Trophoblast cell (in vitro differentiated cells and primary cell): ENCODE results near the gene PAFAH1B2.
"Not testable (repeated sequence)": the region's sequence is repeated elsewhere in the genome, so short reads cannot be mapped to it uniquely, and the experiment has no call there.

Experiments
- DNase-seq, 2 donors: peaks; one replicate each; pipeline ENCODE4 v3.0.0-alpha.2; 2016
- H2AFZ ChIP-seq: 2 replicates; pipeline ENCODE4 v1.6.1; 2013; ENCODE audit warnings: low read length, moderate library complexity, mild to moderate bottlenecking; ENCODE audit not compliant: insufficient read depth, poor library complexity
- H2AK5ac ChIP-seq: 2 replicates; pipeline ENCODE4 v1.6.1; 2013; ENCODE audit warnings: mild to moderate bottlenecking, low read length
- H2BK120ac ChIP-seq: 2 replicates; pipeline ENCODE4 v1.6.1; 2013; ENCODE audit warnings: low read length, mild to moderate bottlenecking, moderate library complexity; ENCODE audit not compliant: insufficient read depth, poor library complexity
- H2BK12ac ChIP-seq: 2 replicates; pipeline ENCODE4 v1.6.1; 2013; ENCODE audit warnings: mild to moderate bottlenecking, low read length, moderate library complexity
- H2BK5ac ChIP-seq: 2 replicates; pipeline ENCODE4 v1.6.1; 2013; ENCODE audit warnings: low read length, low read depth, moderate library complexity, mild to moderate bottlenecking; ENCODE audit not compliant: poor library complexity
- H3K14ac ChIP-seq: 2 replicates; pipeline ENCODE4 v1.6.1; 2013; ENCODE audit warnings: mild to moderate bottlenecking, low read length
- H3K18ac ChIP-seq: 2 replicates; pipeline ENCODE4 v1.6.1; 2013; ENCODE audit warnings: mild to moderate bottlenecking, low read length
- H3K23ac ChIP-seq: 2 replicates; pipeline ENCODE4 v1.6.1; 2013; ENCODE audit warnings: low read length
- H3K27ac ChIP-seq: 2 replicates; pipeline ENCODE4 v1.5.1; 2013; ENCODE audit warnings: low read depth, mild to moderate bottlenecking, inconsistent platforms, low read length, moderate library complexity
- H3K27me3 ChIP-seq: 2 replicates; pipeline ENCODE4 v1.6.1; 2013; ENCODE audit warnings: inconsistent platforms, mild to moderate bottlenecking, low read length, moderate library complexity; ENCODE audit not compliant: insufficient read depth
- H3K36me3 ChIP-seq, 2 experiments: 1 replicate in 1 of 2; 2 replicates in 1 of 2; pipeline ENCODE4 v1.6.1; 2013; ENCODE audit warnings: low read length in 2 of 2, mild to moderate bottlenecking in 2 of 2, moderate library complexity in 1 of 2; ENCODE audit not compliant: insufficient read depth in 2 of 2, control insufficient read depth in 1 of 2
- H3K4ac ChIP-seq: 2 replicates; pipeline ENCODE4 v1.6.1; 2013; ENCODE audit warnings: low read depth, mild to moderate bottlenecking, low read length, moderate library complexity
- H3K4me1 ChIP-seq, 2 experiments: 1 replicate in 1 of 2; 2 replicates in 1 of 2; pipeline ENCODE4 v1.6.1; 2013; ENCODE audit warnings: low read length in 2 of 2, mild to moderate bottlenecking in 2 of 2, moderate library complexity in 1 of 2; ENCODE audit not compliant: insufficient read depth in 2 of 2, control insufficient read depth in 1 of 2
- H3K4me2 ChIP-seq: 2 replicates; pipeline ENCODE4 v1.6.1; 2013; ENCODE audit warnings: inconsistent platforms, mild to moderate bottlenecking, low read length, moderate library complexity
- H3K4me3 ChIP-seq: 2 replicates; pipeline ENCODE4 v1.5.1; 2013; ENCODE audit warnings: mild to moderate bottlenecking, low read depth, low read length, inconsistent platforms
- H3K79me1 ChIP-seq: one replicate; pipeline ENCODE4 v1.6.1; 2013; ENCODE audit warnings: low read length
- H3K79me2 ChIP-seq: 2 replicates; pipeline ENCODE4 v1.6.1; 2013; ENCODE audit warnings: low read length, mild to moderate bottlenecking; ENCODE audit not compliant: control insufficient read depth, insufficient read depth, poor library complexity
- H3K9ac ChIP-seq: 2 replicates; pipeline ENCODE4 v1.6.1; 2013; ENCODE audit warnings: mild to moderate bottlenecking, low read length
- H3K9me3 ChIP-seq: 2 replicates; pipeline ENCODE4 v1.6.1; 2013; ENCODE audit warnings: low read depth, mild to moderate bottlenecking, control low read depth, inconsistent platforms, low read length; ENCODE audit not compliant: insufficient read depth
- H4K12ac ChIP-seq: 2 replicates; pipeline ENCODE4 v1.6.1; 2013; ENCODE audit warnings: low read depth, mild to moderate bottlenecking, low read length, moderate library complexity
- H4K8ac ChIP-seq: 2 replicates; pipeline ENCODE4 v1.6.1; 2013; ENCODE audit warnings: low read depth, mild to moderate bottlenecking, low read length, moderate library complexity
- H4K91ac ChIP-seq: one replicate; pipeline ENCODE4 v1.6.1; 2013; ENCODE audit warnings: low read depth, mild to moderate bottlenecking, low read length, moderate library complexity
- WGBS: extraction: QIAGEN DNeasy Blood & Tissue Kit; methylation state at CpG from one replicate; pipeline ENCODE4 v1.1.7; 2013; ENCODE audit warnings: missing lambda C conversion rate; ENCODE audit not compliant: insufficient read length, insufficient coverage; ENCODE audit errors: extremely low coverage; 5-methylcytosine and 5-hydroxymethylcytosine counted together

The PAFAH1B2 gene

DNA sequence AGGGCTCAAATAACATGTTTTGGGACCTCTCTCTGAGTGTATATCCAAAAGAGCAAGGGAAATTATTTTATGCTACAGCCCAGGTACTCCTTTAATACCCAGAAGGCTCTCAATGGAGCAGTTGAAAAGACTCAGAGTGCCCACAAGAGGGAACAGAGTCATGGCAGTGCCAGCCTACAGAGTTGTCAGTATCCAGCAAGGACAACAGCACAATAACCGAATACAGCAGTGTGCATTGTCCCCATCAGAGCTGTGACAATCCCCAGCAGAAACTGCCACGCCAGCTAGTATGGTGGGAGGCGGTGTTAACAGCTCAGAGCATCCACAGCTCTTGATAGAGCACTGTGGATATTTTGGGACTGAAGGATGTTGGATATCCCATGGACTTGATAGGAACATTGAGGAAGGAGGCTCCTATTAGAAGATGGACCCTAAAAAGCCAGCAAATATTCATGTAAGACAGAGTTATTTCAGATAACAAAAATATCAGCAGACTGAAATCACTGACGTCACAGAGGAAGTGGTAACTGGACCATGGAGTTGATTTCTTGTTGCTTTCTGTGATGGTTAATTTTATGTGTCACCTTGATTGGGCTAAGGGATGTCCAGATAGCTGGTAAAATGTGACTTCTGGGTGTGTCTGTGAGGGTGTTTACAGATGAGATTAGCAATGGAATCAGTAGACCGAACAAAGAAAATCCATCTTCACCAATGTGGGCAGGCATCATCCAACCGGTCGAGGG lies 17.7 kb upstream of the PAFAH1B2 start:
- DNase-seq, result no peak
- H3K4me1 ChIP-seq, result no peaks in the 10 kb centered on the region
- H4K12ac ChIP-seq, result no peak overlapping the region
- H3K79me2 ChIP-seq, result no peaks in the 10 kb centered on the region
- no peak overlapping the region for H3K9ac ChIP-seq
- H3K79me1 ChIP-seq, result no peaks in the 10 kb centered on the region
- H3K23ac ChIP-seq, result no peak overlapping the region
- no peaks in the 10 kb centered on the region for H3K9me3 ChIP-seq
- no peak overlapping the region for H4K91ac ChIP-seq
- no peak overlapping the region for H3K4ac ChIP-seq
- no peak overlapping the region for H2AK5ac ChIP-seq
- no peak overlapping the region for H3K4me2 ChIP-seq
- no peak overlapping the region for H3K14ac ChIP-seq
- no peak overlapping the region for H3K4me3 ChIP-seq
- H2BK120ac ChIP-seq, result no peak overlapping the region
- no peak overlapping the region for H4K8ac ChIP-seq
- H2BK5ac ChIP-seq, result no peak overlapping the region
- no peaks in the 10 kb centered on the region for H3K36me3 ChIP-seq
- H3K27ac ChIP-seq, result no peak overlapping the region
- no peak overlapping the region for H2BK12ac ChIP-seq
- no peaks in the 10 kb centered on the region for H3K27me3 ChIP-seq
- no peak overlapping the region for H3K18ac ChIP-seq
- WGBS, result no CpG with 5 or more reads among the region's 7 CpGs
- no peak overlapping the region for H2AFZ ChIP-seq

DNA sequence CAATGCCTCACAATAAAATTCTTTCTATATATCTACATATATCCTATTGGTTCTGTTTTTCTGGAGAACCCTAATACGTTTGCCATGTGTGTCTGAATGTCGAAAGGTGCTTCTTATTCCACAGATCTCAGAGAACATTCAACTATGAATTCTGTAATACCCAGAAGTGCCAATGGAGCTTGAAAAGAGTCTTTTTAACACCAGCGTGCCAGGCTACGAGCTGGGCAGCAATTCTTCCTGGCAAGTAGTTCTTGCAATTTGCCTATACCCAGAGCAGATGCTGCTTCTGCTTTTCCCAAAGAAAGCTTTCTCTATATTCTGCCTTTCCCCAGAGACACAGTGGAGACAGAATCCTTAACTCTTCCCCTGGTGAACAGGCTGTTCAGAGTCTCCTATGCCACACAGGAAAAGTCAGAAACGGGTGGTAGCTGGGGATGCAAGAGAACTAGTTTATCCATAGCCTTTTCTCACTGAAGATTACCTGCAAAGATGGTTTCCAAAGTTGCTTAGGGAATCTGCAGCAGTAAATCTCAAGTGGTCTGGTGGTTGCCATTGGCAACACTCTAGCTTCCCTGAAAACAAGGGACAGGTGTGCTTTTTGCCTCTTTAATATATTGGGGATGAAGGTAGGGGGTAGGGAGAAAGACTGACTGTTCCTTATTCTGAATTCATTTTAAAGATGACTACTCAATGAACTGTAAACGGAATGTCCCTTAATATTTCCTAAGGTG lies 16.8 kb upstream of the PAFAH1B2 start:
- H3K4me1 ChIP-seq, result no peaks in the 10 kb centered on the region
- no peak overlapping the region for H3K4me3 ChIP-seq
- no peak overlapping the region for H3K14ac ChIP-seq

DNA sequence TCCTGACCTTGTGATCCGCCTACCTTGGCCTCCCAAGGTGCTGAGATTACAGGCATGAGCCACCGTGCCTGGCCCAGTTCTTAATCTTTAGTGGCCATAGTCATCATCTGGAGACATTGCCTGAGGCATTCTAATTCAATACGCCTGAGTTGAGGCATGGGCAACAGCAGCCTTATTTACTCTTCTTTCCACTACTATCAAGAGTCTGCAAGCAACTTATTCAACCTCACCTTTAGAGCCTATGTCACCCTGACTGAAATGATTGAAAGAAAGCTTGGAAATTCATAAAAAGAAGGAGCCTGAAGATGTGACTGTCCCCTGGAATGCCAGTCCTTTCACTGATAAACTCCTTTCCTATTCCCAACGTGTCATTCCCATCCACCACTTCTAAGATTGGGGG lies 15.8 kb upstream of the PAFAH1B2 start:
- WGBS, result no CpG with 5 or more reads among the region's 4 CpGs
- Histone ChIP-seq H3K4ac (no peak overlapping the region), H4K91ac (no peak overlapping the region), H3K79me1 (no peaks in the 10 kb centered on the region), H3K18ac (no peak overlapping the region), H4K12ac (no peak overlapping the region), H2BK5ac (no peak overlapping the region), H3K9ac (no peak overlapping the region), H4K8ac (no peak overlapping the region), H2BK12ac (no peak overlapping the region), H3K36me3 (no peaks in the 10 kb centered on the region), H3K14ac (no peak overlapping the region), H3K23ac (no peak overlapping the region), H3K9me3 (no peaks in the 10 kb centered on the region), H3K79me2 (no peaks in the 10 kb centered on the region), H3K27ac (no peak overlapping the region), H3K27me3 (no peaks in the 10 kb centered on the region), H3K4me2 (no peak overlapping the region), H3K4me1 (no peaks in the 10 kb centered on the region), H2AFZ (no peak overlapping the region), H2AK5ac (no peak overlapping the region), H2BK120ac (no peak overlapping the region), H3K4me3 (no peak overlapping the region)
- no peak for DNase-seq

More for the DNA sequence above, 16.8 kb upstream of the PAFAH1B2 start:
- Histone ChIP-seq H3K79me1 (no peaks in the 10 kb centered on the region), H2BK12ac (no peak overlapping the region), H3K27ac (no peak overlapping the region), H3K4ac (no peak overlapping the region), H3K27me3 (no peaks in the 10 kb centered on the region), H3K18ac (no peak overlapping the region), H2AK5ac (no peak overlapping the region), H3K9me3 (no peaks in the 10 kb centered on the region), H2BK5ac (no peak overlapping the region), H2AFZ (no peak overlapping the region), H3K36me3 (no peaks in the 10 kb centered on the region), H4K8ac (no peak overlapping the region), H3K79me2 (no peaks in the 10 kb centered on the region), H2BK120ac (no peak overlapping the region), H3K23ac (no peak overlapping the region), H4K12ac (no peak overlapping the region), H3K9ac (no peak overlapping the region), H3K4me2 (no peak overlapping the region), H4K91ac (no peak overlapping the region)
- WGBS, result no CpG with 5 or more reads among the region's 6 CpGs
- no peak for DNase-seq

DNA sequence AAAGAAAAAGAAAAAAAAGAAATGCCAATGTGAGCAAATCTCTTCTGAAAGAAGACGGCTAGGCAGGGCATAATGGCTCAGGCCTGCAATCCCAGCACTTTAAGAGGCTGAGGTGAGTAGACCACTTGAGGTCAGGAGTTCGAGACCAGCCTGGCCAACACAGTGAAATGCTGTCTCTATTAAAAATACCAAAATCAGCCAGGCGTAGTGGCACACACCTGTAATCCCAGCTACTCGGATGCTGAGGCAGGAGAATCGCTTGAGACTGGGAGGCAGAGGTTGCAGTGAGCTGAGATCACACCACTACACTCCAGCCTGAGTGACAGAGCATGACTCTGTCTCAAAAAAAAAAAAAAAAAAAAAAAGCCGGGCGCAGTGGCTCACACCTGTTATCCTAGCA lies 13.7 kb upstream of the PAFAH1B2 start:
- H2BK5ac ChIP-seq, result not testable (repeated sequence)

More for the DNA sequence above, 13.7 kb upstream of the PAFAH1B2 start:
- not testable (repeated sequence) for H3K79me2 ChIP-seq, H2AK5ac ChIP-seq, H3K4me3 ChIP-seq, H4K12ac ChIP-seq, H3K14ac ChIP-seq, H4K91ac ChIP-seq, H3K4me1 ChIP-seq, H3K18ac ChIP-seq, H2AFZ ChIP-seq, H3K36me3 ChIP-seq, H3K27ac ChIP-seq, H3K79me1 ChIP-seq, H3K27me3 ChIP-seq, H2BK12ac ChIP-seq, H3K23ac ChIP-seq, H3K4ac ChIP-seq, H3K9me3 ChIP-seq, H3K9ac ChIP-seq, H2BK120ac ChIP-seq, H4K8ac ChIP-seq, DNase-seq, H3K4me2 ChIP-seq
- no CpG with 5 or more reads among the region's 7 CpGs for WGBS
